T follicular helper cell (primary cell): ENCODE results near the gene ANKRD10.

ENCODE experiments used
- DNase-seq: peaks from one replicate; pipeline ENCODE4 v3.0.0-alpha.2; 2020; ENCODE audit warnings: low read depth

The ANKRD10 gene

DNA sequence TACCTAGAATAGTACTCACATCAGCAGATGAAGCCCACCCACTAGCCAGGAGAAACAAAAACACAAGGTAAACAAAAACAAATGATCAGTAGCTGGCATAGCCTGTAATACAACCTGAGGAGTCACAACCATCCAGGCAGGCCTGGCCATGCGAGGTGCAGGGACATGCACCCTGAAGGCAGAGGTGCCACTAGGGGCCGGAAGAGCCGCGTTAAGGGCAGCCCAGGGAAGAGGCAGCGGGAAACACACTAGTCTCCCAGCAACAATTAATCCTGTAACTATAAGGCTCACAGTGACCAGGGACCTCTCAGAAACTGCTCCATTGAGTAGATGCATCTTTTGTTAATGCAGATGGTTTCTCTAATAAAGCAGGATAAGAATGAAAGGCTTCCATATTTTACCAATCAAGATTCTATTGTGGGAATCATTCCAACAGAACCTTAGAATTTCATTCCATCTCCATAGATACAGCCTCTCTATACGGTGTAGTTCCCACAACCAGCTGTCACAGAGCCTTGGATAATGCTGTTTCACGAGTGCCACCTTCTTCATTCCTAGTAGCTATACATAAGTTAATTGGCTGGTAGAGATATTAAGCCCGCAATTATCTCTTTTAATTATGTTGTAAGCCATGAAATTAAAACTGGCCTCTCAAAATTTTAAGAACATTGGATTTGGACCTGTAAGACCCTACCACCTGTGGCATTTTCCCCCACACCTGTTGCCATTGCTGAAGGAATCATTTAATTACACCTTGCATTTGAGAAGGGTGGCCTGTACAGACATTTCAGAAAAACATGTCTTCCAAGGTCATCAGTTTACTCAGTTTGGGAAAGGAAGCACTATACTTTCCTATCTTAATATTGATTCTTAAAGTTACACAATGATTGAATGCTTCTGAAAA lies 28.7 kb downstream of the ANKRD10 start:
- no peak for DNase-seq

DNA sequence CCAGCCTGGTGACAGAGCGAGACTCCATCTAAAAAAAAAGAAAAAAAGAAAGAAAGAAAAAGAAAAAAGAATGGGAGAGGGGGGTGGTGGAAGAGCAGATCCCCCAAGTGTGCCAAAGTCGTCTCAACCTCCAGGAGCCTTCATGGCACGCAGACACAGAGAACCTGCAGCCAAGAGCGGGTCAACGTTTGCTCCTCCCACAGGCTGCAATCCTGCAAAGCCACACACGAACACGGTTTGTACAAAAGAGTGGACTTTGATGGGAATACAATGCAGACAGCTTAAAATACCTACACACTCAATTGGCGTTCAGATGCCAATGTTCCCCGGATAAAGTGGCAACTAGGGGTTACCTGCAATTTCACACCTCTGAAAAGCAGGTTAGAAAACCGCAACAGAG lies 29.4 kb downstream of the ANKRD10 start:
- no peak for DNase-seq

DNA sequence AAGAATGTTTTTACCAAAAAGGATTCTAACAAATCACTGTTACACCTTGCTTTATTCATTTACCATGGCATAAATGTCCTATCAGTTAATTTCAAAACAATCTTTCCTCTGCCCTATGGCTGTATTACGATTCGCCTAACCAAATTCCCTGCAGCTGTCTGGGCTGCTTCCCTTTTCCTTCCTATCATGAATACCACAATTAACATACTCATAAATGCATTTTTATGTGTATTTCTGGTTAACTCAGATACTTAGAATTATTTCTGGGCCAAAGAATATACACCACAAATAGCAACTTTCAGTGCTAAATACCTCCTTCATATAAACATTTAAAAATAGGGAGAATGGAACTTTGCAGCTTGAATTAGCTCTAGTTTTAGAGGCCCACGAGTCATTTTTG lies 30.4 kb downstream of the ANKRD10 start:
- no peak for DNase-seq

DNA sequence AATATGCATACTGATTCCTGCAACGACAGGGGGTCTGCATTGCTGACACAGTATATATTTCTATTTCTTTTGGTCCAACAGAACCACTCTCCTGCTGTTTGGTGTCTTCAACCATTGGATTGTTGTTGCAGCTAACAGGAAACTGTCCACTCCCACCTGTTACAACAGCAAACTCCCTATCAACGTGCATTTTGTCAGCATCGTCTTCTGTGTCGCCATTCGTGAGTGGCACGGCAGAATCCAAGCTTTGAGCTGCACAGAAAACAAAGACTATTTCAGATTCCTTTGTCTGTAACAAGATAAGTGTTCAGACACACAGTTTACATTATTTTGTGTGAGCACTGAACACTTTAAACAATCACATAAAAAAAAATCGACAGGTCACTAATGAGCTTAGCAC lies 31.3 kb downstream of the ANKRD10 start:
- DNase-seq, result no peak

DNA sequence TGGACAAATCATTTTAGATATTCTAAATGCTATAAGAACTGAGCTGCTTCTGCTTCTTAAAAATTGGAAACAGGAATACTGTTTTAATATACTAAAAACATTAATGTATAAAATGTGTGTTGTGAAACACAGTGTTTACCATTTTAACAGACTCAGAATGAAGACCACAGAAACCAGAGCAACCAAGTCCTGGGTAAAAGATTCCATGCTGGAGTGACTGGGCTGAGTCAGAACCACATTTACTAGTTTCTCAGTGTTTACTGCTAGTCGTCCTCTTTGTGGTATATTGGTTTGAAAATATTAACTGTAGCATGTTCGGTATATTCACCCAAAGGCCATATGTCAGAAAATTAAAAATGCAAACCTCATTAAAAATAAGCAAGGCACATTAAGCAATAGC lies 31.9 kb downstream of the ANKRD10 start:
- DNase-seq, result no peak

DNA sequence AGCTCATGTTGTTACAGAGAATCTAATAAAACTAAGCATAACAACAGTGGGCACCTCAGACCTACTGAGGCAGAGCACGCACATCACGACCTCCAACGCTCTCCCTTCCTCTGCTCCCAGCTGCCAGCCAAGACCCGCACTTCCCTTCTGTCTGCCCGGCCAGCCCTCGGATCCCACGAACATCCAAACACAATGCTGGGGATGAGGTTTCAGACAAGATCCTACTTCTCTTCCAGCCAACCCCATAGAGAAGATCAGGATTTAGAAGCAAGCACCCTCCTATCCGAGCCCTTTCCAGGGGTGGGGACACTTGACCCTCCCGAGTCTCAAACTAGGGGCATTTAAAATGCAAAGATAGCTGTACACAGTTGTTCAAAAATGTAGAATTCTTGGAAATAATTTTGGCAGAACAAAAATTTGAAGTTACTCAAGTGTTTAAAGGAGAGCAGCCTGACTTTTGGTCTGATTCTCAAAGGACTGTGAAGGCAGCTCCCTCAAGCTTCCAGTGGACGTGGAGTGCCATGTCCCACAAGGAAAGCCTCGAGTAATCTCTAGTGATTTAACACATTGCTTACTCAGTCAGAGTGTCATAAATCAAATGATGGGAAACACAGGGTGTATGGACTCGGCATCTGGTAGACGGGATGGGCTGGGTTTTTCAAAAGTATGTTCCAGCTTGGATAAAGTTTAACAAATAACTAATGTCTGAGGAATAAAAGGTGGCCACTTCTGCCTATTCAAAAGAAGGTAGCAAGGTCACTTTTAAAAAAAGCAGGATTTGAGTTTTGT lies 32.8 kb downstream of the ANKRD10 start:
- no peak for DNase-seq

DNA sequence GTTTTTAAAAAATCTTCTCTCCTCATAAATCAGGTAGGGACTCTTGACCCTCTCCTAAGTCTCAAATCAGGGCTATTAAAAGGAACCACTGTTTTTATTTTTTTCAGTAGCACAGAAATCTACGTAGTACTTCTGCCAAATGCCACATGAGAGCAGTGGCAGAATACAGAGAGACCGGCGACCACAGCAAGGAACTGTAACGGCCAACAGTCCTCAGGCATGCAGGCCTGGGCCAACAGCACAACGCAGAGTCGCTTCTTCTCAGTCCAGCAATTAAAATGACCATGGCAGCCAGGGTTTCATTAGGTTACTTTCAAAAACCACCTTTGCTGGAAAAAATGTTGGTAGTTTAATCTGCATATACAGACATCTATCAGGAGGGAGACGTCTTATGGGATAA lies 34.2 kb downstream of the ANKRD10 start:
- no peak for DNase-seq

DNA sequence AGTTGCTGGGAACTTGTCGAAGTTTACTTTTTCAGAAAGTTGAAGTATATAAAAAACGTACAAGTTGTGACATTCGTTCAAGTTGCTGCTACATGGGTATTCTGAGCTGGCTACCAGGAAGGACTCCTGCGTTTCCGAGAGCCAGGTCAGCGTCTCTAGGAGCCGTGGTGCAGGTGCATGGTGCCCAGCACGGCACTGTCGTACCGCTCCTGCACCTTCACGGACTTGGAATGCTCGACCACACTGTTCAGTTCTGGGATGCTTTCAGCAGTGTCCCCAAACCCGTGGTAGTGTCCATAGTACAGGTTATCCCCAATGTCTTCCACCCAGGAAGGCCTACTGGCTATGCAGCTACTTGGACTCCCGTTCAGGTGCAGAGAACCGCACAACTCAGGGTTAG lies 35.4 kb downstream of the ANKRD10 start:
- no peak for DNase-seq

DNA sequence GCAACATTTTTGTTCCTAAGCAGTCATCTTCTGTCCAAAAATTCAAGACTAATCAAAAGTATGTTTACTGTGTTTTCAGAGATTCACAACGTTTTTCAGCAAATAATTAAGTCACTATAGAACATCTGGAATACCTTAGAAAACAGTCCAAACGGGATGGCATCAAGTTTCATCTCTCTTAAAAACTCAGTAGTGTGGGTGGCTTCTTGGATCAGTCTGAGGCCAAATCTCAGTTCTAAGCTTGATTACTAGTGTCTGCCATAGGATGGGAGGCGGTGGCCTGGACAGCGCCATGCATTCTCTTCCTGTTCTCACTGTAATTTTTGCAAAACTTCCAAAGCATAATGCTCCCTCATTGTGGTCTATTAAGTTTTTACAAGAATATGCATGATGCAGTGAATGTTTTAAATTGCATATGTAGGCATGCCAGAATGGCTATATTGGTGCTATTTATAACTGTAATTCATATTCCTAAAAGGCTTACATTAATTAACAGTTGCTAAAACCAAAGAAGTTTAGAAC lies 37.1 kb downstream of the ANKRD10 start:
- DNase-seq, result no peak

DNA sequence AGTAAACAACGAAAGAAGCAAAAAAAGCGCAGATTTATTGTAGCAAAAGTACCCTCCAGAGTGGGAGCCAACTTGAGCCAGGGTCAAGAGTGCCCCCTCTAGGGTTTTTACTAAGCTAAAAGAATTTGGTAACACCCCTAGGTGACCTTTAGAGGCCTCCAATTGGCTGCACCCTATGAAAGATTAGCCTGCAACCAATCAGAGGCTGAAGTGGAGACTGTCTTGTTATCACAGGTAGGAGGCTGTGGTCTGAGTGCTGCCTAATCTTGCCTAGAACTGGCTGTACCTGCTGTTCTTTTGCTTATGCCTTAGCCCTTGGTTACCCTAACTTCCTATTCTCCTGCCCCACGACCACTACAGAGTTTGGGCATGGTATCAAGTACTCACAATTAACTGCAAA lies 38.3 kb downstream of the ANKRD10 start:
- DNase-seq, result no peak

DNA sequence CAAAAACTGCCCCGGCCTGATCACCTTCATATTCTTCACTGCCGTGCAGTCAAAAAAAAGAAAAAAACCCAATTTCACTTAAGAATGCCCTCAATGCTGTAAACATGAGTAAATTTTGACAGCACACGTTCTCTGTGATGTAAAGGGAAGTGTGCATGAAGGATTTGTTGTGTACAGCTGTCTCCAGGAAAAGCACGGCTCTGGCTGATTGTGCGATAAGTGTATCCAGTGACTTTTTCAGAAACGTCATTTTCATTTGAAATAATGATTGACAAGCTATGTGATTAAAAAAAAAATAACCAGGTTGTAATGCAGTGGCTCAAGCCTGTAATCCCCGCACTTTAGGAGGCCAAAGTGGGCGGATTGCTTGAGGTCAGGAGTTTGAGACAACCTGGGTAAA lies 39.6 kb downstream of the ANKRD10 start:
- no peak for DNase-seq

DNA sequence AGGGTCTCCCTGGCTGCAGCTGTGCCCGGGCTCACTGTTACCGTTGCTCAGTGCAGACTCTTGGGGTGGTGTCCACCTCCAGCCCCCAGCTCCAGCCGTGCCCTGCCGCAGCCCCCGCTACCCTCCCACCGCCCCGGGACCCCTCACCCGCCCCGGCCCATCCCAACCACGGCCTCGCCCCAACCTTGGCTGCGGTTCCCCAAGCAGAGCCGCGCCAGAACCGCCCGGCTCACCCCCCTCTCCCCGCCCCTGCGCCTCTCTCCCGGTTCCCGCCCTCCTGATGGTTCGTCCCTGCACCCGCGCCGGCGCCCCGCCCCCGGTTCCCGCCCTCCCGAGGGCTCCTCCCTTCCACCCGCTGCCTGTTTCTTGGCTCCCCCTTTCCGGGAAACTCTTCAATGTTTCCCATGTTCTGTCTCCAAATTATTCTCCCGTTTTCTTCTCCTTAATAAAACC lies 40.3 kb downstream of the ANKRD10 start:
- DNase-seq, result peak; percentile 23

DNA sequence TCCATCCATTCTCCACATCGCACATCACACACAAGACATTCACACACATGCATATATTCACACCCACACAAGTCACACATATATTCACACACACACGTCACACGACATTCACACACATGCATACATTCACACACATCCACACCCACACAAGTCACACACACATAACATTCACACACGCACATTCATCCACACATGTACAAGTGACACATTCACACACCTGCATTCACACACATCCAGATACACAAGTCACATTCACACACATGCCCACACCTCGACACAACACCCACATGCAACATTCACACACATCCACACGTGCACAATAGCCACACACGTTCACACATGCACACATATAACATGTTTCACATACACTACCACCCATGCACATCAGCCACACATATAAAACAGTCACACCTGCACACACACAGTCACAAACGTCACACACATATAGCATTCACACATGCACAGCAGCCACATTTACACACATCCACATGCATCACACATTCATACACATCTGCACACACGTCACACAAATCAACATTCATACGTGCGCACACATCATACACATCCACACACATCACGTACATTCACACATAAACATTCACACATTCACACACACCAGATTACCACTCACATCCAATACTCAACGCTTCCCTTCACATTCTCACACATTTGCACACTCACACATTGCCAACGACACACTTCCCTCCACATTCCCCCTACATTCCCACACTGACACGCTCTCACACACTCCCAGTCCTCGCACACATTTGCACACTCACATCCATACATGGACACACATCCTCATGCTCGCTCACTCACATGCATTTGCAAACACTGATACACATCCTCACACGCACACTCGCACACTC lies 41.0 kb downstream of the ANKRD10 start:
- DNase-seq, result no peak

DNA sequence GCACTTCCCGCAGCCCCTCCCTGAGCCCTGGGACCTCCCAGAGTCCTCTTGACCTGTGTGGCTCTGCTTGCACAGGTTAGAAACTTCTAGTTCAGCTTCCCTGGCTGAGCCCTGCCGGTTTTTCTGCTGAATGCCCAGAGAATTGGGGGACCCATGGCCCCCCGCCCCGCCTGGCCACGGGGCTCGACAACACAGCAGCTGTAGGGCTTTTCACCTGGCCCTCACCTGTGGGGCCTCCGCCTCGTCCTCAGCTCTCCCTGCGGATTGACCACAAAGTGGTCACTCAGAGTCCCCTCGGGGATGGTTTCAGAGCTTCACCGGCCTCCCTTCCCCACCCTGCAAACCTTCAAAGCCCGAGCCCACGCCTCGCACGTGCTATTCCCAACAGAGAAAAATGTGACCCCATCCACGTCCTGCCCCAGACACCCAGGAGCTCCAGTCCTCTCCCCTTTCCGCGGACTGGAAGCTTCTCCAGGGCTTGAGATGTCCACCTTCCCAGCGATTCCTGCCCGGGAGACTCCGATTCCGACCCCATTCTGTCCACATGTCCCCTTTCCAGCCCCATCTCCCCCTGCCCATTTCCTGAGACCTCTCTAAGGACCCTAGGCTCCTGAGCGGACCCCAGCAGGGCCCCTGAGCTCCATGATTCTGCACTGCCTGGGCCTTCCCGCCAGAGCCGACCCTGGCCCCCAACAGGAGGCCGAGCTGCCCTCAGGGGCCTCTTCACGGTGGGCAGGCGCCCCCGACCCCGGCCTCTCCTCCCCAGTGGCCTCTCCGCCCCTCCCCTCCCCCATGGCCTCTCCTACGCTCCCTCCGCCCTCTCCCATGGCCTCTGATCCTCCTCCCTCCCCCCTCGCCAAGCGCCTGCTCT lies 41.9 kb downstream of the ANKRD10 start:
- DNase-seq, result no peak

DNA sequence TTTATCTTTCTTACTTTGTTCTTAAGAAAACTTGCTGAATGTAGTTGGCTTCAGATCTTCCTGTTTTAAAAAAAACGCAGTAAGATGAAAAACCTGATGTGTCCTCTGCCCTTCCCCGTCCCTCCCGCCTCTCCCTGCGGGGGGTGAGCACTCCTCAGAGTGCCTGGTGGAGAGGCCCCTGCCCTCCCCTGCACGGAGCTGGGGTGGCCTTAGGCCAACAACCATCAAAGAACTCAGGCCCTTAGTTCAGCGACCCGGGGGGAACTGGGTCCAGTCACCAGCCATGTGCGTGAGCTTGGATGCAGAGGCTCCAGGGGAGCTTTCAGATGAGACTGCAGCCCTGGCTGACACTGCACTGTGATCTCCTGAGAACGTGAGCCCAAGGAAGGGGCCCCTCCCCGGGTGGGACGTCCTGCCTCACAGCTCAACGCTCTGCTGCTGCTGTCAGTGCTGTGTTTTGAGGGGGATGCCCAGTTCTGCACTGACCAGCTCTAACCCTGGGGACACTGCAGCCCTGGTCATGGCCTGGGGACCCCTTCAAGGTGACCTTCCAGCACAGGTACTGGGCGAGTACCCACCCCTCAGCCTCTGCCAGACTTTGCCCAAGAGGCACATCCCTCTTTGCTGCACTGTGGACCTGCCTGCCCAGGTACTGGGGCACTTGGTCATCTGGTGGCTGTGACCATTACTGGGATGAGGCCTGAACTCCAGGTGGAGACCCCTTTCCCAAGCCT lies 42.7 kb downstream of the ANKRD10 start:
- DNase-seq, result no peak

DNA sequence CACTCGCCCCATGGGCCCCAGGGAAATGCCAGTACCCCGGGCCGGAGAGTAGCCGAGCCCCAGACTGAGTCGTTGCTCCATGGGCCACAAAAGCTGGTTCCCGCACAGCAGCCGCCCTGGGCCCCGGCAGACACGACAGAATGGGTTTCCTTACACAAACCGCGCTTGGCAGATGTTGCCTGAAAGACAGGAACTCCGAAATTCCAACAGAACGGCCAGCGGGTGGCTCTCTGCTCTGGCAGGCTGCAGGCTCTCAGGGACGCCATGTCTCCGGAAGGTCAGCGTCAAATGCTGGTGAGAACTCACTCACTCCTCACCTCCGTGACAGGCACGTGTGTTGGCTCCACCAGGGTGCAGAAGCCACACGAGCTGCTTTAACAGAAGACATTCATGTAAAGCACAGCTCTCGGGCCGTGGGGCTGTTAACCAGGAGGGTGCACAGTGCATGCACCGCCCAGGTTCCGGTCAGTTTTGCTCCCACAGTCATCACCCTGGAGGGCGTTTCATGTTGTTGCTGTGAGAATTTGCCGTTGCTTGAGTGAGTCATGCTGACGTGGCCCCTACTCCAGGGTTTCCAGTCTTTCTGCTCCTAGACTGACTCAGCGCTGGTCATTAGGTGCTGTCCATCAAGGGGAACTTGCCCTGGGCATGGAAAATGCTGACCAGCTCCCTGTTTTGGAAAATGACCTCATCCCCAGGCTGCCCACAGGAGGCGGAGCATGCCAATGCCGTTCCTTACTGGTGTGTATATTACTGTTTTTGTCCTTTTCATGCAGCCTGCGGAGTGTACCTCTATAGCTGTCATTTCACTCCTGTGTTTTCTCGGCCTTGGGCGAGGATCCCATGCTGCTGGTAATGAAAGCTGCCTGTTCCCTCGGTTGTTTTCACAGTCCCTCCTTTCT lies 44.8 kb downstream of the ANKRD10 start:
- DNase-seq, result no peak

DNA sequence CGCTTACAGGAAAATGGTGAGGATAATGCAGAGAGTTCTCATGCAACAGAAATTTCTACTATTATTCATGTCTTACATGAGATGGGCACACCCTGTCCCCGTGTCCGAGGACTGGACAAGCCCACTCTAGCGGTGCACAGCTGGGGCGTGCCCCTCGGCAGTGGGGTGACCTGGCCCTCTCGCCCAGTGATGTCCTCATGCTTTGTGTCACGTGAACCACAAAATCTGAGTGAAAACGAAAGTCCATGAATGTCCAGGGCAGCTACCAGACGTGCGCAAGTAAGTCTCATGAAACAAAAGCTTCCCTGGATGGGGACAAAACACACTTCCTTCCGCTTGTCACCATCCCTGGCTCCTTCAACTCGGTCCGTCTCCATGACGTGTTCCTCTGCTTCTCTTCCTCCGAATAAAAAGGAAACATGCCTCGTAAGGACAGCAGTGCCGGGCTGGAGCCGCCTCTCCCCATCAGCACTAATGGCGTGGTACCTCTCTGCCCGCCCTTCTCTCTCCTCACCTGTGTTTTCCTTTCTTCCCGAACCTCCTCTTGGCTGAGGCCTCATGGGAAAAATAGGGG lies 45.6 kb downstream of the ANKRD10 start:
- no peak for DNase-seq

DNA sequence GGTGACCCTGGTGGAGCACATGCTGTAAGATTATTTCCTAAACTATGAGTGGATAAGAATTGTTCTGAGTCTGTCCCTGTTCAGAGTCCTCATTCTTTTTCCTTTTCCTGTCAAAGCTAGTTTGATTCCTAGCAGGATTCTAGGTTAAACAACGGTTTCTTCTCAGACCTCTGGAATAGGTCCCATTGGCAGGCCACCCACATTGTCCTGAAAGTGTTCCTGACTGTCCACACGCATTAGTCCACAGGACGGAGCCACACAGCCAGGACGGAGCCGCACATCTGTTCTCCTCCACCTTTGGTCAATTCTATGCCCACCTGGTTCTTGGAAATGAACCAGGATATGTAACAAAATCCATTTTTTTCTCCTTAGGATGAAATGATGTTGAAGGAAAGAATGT lies 46.1 kb downstream of the ANKRD10 start:
- no peak for DNase-seq

DNA sequence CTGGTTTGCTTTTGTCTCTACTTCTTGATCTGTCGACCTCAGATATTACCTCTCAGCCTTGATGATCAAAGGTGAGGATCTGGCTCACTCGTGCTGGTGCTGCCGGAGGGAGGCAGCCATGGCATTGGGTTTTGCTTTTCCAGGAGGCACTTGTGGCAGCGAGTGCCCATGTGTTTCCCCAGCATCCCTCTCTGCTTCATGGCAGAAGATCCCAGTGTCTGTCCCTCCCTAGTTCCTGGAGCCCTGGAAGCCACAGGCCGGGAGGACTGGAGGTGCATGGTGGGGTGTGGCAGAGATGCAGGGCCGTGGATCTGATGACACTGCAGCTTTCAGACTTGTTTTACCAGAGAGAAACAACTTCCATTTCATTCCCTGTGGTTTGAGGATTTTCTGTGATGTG lies 47.5 kb downstream of the ANKRD10 start:
- DNase-seq, result no peak
